WTC11 (cell line): Measurements from ENCODE around the gene PM20D2. TPM values are rescaled to one million over a fixed set of nuclear protein-coding genes. Genes with fewer than 3 reads are reported as not detected.

Source experiments
- ATAC-seq: fragments of 200-7000 bp; cut with Tn5 transposase; 2 replicates; pipeline ENCODE4 v1.10.0; 2021; ENCODE audit warnings: mild to moderate bottlenecking, moderate library complexity
- CTCF ChIA-PET: fragments of 300-600 bp; sonication (Branson Sonifier 250); formaldehyde crosslinking; loops from one replicate; lab custom pipeline; 2021; ENCODE audit warnings: antibody characterized with exemption; lab: Charles Lee
- POLR2A ChIA-PET: fragments of 350-600 bp; sonication (Branson Sonifier 250); formaldehyde crosslinking; loops from one replicate; lab custom pipeline; 2021; ENCODE audit warnings: antibody characterized with exemption; lab: Charles Lee
- DNase-seq: peaks from one replicate; pipeline ENCODE4 v3.0.0; 2021; ENCODE audit warnings: low spot score
- H3K27ac Mint-ChIP-seq: 2 replicates; pipeline ENCODE4 v1.8.0; 2021; ENCODE audit warnings: mixed read lengths
- H3K27me3 Mint-ChIP-seq: 2 replicates; pipeline ENCODE4 v1.8.0; 2021; ENCODE audit warnings: low read depth, mild to moderate bottlenecking, moderate library complexity, mixed read lengths
- H3K36me3 Mint-ChIP-seq: 2 replicates; pipeline ENCODE4 v1.8.0; 2021; ENCODE audit warnings: mixed read lengths
- H3K4me1 Mint-ChIP-seq: 2 replicates; pipeline ENCODE4 v1.8.0; 2022; ENCODE audit warnings: mixed read lengths
- H3K4me3 Mint-ChIP-seq: 2 replicates; pipeline ENCODE4 v1.8.0; 2021; ENCODE audit warnings: mild to moderate bottlenecking, moderate library complexity, mixed read lengths
- H3K9me3 Mint-ChIP-seq: 2 replicates; pipeline ENCODE4 v1.8.0; 2021; ENCODE audit warnings: mixed read lengths
- EMX1 ChIP-seq: fragments of 250-450 bp; sonication (Bioruptor Pico); IDR thresholded peaks from 2 replicates; pipeline ENCODE4 v1.8.0; 2021; ENCODE audit warnings: mild to moderate bottlenecking
- ESRRA ChIP-seq: sonication (generic); formaldehyde crosslinking; IDR thresholded peaks from 2 replicates; pipeline ENCODE4 v1.8.1; 2022; ENCODE audit warnings: mild to moderate bottlenecking, missing genetic modification reagents, borderline replicate concordance
- FOXP1 ChIP-seq: sonication (generic); formaldehyde crosslinking; IDR thresholded peaks from 2 replicates; pipeline ENCODE4 v1.8.0; 2022; ENCODE audit warnings: missing genetic modification reagents, mild to moderate bottlenecking, moderate library complexity, borderline replicate concordance
- GABPB1 ChIP-seq: sonication (generic); formaldehyde crosslinking; IDR thresholded peaks from 2 replicates; pipeline ENCODE4 v1.8.1; 2023; ENCODE audit warnings: mild to moderate bottlenecking, missing genetic modification reagents
- JAZF1 ChIP-seq: fragments of 250-450 bp; sonication (Bioruptor Pico); IDR thresholded peaks from 2 replicates; pipeline ENCODE4 v1.9.0; 2021; ENCODE audit warnings: moderate library complexity, mild to moderate bottlenecking, inconsistent platforms
- NFATC4 ChIP-seq: fragments of 250-450 bp; sonication (Bioruptor Pico); IDR thresholded peaks from 2 replicates; pipeline ENCODE4 v1.9.0; 2021; ENCODE audit warnings: mild to moderate bottlenecking
- NFYB ChIP-seq: sonication (generic); formaldehyde crosslinking; conservative IDR thresholded peaks from 2 replicates; pipeline ENCODE4 v1.8.0; 2022; ENCODE audit warnings: low read depth, missing genetic modification reagents
- OVOL2 ChIP-seq: fragments of 250-450 bp; sonication (Bioruptor Pico); IDR thresholded peaks from 2 replicates; pipeline ENCODE4 v1.9.0; 2021; ENCODE audit warnings: mild to moderate bottlenecking, borderline replicate concordance
- PRRX2 ChIP-seq: fragments of 250-450 bp; sonication (Bioruptor Pico); IDR thresholded peaks from 2 replicates; pipeline ENCODE4 v1.8.0; 2021; ENCODE audit warnings: mild to moderate bottlenecking
- SMAD3 ChIP-seq: sonication (generic); formaldehyde crosslinking; IDR thresholded peaks from 2 replicates; pipeline ENCODE4 v1.8.0; 2022; ENCODE audit warnings: missing genetic modification reagents, mild to moderate bottlenecking, borderline replicate concordance
- SP1 ChIP-seq: sonication (generic); formaldehyde crosslinking; conservative IDR thresholded peaks from 2 replicates; pipeline ENCODE4 v1.8.1; 2022; ENCODE audit warnings: missing genetic modification reagents
- TP53 ChIP-seq: sonication (generic); formaldehyde crosslinking; IDR thresholded peaks from 2 replicates; pipeline ENCODE4 v1.8.1; 2023; ENCODE audit warnings: mild to moderate bottlenecking, missing genetic modification reagents
- ZNF317 ChIP-seq: sonication (generic); formaldehyde crosslinking; IDR thresholded peaks from 2 replicates; pipeline ENCODE4 v1.8.1; 2023; ENCODE audit warnings: low read depth, mild to moderate bottlenecking, moderate library complexity, missing genetic modification reagents, borderline replicate concordance
- ZNF671 ChIP-seq: fragments of 250-450 bp; sonication (Bioruptor Pico); IDR thresholded peaks from 2 replicates; pipeline ENCODE4 v1.8.0; 2021; ENCODE audit warnings: mild to moderate bottlenecking
- total RNA-seq: library from RNA; stranded (reverse); gene quantifications from 3 replicates; pipeline ENCODE4 v1.2.3, GENCODE V29; 2021
- TF ChIP-seq, protein P1 (sequence below): sonication (generic); formaldehyde crosslinking; IDR thresholded peaks from 2 replicates; pipeline ENCODE4 v1.8.0; 2023; ENCODE audit warnings: missing genetic modification reagents, mild to moderate bottlenecking, borderline replicate concordance
- TF ChIP-seq, protein P2 (sequence below): fragments of 250-450 bp; sonication (Bioruptor Pico); IDR thresholded peaks from 2 replicates; pipeline ENCODE4 v2.1.2; 2022; ENCODE audit warnings: mild to moderate bottlenecking, moderate library complexity
- TF ChIP-seq, protein P3 (sequence below): sonication (generic); formaldehyde crosslinking; IDR thresholded peaks from 2 replicates; pipeline ENCODE4 v1.8.1; 2022; ENCODE audit warnings: low read depth, missing genetic modification reagents, borderline replicate concordance
- TF ChIP-seq, protein P4 (sequence below): sonication (generic); formaldehyde crosslinking; IDR thresholded peaks from 2 replicates; pipeline ENCODE4 v1.8.0; 2022; ENCODE audit warnings: missing genetic modification reagents
- TF ChIP-seq, protein P5 (sequence below): sonication (generic); formaldehyde crosslinking; IDR thresholded peaks from 2 replicates; pipeline ENCODE4 v1.8.0; 2023; ENCODE audit warnings: mild to moderate bottlenecking, missing genetic modification reagents
- TF ChIP-seq, protein P6 (sequence below): fragments of 250-450 bp; sonication (Bioruptor Pico); IDR thresholded peaks from 2 replicates; pipeline ENCODE4 v1.9.0; 2021; ENCODE audit warnings: mild to moderate bottlenecking

The PM20D2 gene
- total RNA-seq, 1 experiment from 2014 or later: 4.9 TPM

DNA sequence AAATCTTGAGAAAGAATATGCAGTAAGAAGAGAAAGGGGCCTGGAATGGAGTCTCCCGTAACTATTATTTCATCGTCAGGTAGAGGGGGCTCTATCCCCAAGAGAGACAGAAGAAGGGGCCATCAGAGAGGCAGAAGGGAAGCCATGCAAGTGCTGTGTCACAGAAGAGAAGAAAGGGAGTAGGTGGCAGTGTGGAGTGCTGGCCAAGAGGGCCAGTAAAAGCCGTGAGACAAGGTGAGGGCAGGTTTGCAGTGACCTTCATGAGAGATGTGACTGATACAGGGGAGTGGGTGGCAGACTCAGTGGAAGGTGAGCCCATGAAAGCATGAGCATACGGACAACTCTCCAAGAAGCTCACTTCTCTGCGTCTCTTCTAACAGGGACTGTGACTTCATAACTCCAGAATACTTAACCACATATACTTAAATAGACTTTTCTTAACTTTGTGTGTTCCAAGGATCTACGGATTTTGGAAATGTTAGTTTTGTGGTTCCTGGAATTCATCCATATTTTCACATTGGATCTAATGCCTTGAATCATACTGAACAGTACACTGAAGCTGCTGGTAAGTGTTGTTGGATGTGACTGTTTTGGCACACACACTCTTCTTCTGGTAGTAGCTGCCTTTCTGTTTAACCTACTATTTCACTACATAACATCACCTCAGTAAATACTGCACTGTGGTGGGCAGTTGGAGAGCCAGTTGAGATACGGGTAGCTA lies 15.6 kb downstream of the PM20D2 start:
- H3K27ac Mint-ChIP-seq: 0 out of 2 replicates have a peak overlapping the region, but pooled peaks have one; percentile 20

DNA sequence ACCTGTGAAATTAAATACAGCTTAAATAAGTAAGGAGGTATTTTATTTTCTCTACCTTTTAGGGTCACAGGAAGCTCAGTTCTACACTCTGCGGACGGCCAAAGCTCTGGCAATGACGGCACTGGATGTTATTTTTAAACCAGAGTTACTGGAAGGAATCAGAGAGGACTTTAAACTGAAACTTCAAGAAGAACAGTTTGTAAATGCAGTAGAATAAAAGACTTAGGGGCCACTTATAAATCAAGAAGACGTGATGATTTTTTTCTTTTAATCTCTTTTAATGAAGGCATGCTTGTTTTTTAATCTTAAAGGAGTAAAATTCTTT lies 16.2 kb downstream of the PM20D2 start:
- ChIA-PET CTCF (interaction anchor here (1.0 to 1.8 kb wide), 6 partner anchors 8 to 210 kb away, joined by 3 to 11 read pairs (median 5); no protein-coding TSS in a partner anchor), POLR2A (interaction anchor here (0.9 kb wide), 1 partner anchor 82 kb away, joined by 4 read pairs; the partner anchor contains the start of gene PNRC1)
- DNase-seq: no peak
- H3K27me3 Mint-ChIP-seq: no peaks in the 10 kb centered on the region
- peaks cover 4% of the 10 kb centered on the region for H3K4me1 Mint-ChIP-seq
- no peaks in the 10 kb centered on the region for H3K36me3 Mint-ChIP-seq
- H3K9me3 Mint-ChIP-seq: no peaks in the 10 kb centered on the region
- H3K4me3 Mint-ChIP-seq: no peak overlapping the region
- ATAC-seq: no peak
- no peak overlapping the region for H3K27ac Mint-ChIP-seq
- TF ChIP-seq, protein P1, sequence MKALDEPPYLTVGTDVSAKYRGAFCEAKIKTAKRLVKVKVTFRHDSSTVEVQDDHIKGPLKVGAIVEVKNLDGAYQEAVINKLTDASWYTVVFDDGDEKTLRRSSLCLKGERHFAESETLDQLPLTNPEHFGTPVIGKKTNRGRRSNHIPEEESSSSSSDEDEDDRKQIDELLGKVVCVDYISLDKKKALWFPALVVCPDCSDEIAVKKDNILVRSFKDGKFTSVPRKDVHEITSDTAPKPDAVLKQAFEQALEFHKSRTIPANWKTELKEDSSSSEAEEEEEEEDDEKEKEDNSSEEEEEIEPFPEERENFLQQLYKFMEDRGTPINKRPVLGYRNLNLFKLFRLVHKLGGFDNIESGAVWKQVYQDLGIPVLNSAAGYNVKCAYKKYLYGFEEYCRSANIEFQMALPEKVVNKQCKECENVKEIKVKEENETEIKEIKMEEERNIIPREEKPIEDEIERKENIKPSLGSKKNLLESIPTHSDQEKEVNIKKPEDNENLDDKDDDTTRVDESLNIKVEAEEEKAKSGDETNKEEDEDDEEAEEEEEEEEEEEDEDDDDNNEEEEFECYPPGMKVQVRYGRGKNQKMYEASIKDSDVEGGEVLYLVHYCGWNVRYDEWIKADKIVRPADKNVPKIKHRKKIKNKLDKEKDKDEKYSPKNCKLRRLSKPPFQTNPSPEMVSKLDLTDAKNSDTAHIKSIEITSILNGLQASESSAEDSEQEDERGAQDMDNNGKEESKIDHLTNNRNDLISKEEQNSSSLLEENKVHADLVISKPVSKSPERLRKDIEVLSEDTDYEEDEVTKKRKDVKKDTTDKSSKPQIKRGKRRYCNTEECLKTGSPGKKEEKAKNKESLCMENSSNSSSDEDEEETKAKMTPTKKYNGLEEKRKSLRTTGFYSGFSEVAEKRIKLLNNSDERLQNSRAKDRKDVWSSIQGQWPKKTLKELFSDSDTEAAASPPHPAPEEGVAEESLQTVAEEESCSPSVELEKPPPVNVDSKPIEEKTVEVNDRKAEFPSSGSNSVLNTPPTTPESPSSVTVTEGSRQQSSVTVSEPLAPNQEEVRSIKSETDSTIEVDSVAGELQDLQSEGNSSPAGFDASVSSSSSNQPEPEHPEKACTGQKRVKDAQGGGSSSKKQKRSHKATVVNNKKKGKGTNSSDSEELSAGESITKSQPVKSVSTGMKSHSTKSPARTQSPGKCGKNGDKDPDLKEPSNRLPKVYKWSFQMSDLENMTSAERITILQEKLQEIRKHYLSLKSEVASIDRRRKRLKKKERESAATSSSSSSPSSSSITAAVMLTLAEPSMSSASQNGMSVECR (CRISPR knock-in tag): no peak
- TF ChIP-seq, protein P2, sequence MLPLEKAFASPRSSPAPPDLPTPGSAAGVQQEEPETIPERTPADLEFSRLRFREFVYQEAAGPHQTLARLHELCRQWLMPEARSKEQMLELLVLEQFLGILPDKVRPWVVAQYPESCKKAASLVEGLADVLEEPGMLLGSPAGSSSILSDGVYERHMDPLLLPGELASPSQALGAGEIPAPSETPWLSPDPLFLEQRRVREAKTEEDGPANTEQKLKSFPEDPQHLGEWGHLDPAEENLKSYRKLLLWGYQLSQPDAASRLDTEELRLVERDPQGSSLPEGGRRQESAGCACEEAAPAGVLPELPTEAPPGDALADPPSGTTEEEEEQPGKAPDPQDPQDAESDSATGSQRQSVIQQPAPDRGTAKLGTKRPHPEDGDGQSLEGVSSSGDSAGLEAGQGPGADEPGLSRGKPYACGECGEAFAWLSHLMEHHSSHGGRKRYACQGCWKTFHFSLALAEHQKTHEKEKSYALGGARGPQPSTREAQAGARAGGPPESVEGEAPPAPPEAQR (CRISPR knock-in tag): no peak
- TF ChIP-seq ZNF671 (CRISPR knock-in tag) (no peak), FOXP1 (CRISPR knock-in tag) (no peak), NFATC4 (CRISPR knock-in tag) (no peak), ZNF317 (CRISPR knock-in tag) (no peak), TP53 (CRISPR knock-in tag) (no peak), JAZF1 (CRISPR knock-in tag) (no peak)
- TF ChIP-seq, protein P3, sequence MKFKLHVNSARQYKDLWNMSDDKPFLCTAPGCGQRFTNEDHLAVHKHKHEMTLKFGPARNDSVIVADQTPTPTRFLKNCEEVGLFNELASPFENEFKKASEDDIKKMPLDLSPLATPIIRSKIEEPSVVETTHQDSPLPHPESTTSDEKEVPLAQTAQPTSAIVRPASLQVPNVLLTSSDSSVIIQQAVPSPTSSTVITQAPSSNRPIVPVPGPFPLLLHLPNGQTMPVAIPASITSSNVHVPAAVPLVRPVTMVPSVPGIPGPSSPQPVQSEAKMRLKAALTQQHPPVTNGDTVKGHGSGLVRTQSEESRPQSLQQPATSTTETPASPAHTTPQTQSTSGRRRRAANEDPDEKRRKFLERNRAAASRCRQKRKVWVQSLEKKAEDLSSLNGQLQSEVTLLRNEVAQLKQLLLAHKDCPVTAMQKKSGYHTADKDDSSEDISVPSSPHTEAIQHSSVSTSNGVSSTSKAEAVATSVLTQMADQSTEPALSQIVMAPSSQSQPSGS: no peak

More for the DNA sequence above, 15.6 kb downstream of the PM20D2 start:
- DNase-seq: peak; percentile 30
- ChIA-PET CTCF (interaction anchor here (1.0 to 1.8 kb wide), 6 partner anchors 9 to 211 kb away, joined by 3 to 11 read pairs (median 5); no protein-coding TSS in a partner anchor), POLR2A (interaction anchor here (0.9 kb wide), 1 partner anchor 81 kb away, joined by 4 read pairs; the partner anchor contains the start of gene PNRC1)
- no peaks in the 10 kb centered on the region for H3K9me3 Mint-ChIP-seq
- H3K27me3 Mint-ChIP-seq: no peaks in the 10 kb centered on the region
- peak; percentile 100 for ATAC-seq
- H3K36me3 Mint-ChIP-seq: no peaks in the 10 kb centered on the region
- TF ChIP-seq, protein P4, sequence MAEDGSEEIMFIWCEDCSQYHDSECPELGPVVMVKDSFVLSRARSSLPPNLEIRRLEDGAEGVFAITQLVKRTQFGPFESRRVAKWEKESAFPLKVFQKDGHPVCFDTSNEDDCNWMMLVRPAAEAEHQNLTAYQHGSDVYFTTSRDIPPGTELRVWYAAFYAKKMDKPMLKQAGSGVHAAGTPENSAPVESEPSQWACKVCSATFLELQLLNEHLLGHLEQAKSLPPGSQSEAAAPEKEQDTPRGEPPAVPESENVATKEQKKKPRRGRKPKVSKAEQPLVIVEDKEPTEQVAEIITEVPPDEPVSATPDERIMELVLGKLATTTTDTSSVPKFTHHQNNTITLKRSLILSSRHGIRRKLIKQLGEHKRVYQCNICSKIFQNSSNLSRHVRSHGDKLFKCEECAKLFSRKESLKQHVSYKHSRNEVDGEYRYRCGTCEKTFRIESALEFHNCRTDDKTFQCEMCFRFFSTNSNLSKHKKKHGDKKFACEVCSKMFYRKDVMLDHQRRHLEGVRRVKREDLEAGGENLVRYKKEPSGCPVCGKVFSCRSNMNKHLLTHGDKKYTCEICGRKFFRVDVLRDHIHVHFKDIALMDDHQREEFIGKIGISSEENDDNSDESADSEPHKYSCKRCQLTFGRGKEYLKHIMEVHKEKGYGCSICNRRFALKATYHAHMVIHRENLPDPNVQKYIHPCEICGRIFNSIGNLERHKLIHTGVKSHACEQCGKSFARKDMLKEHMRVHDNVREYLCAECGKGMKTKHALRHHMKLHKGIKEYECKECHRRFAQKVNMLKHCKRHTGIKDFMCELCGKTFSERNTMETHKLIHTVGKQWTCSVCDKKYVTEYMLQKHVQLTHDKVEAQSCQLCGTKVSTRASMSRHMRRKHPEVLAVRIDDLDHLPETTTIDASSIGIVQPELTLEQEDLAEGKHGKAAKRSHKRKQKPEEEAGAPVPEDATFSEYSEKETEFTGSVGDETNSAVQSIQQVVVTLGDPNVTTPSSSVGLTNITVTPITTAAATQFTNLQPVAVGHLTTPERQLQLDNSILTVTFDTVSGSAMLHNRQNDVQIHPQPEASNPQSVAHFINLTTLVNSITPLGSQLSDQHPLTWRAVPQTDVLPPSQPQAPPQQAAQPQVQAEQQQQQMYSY: no peak
- TF ChIP-seq SP1 (CRISPR knock-in tag): no peak
- TF ChIP-seq NFYB (CRISPR knock-in tag): no peak
- TF ChIP-seq SMAD3 (CRISPR knock-in tag): no peak
- TF ChIP-seq PRRX2 (CRISPR knock-in tag): no peak
- TF ChIP-seq OVOL2 (CRISPR knock-in tag): no peak
- no peak for TF ChIP-seq EMX1 (CRISPR knock-in tag)
- TF ChIP-seq, protein P5, sequence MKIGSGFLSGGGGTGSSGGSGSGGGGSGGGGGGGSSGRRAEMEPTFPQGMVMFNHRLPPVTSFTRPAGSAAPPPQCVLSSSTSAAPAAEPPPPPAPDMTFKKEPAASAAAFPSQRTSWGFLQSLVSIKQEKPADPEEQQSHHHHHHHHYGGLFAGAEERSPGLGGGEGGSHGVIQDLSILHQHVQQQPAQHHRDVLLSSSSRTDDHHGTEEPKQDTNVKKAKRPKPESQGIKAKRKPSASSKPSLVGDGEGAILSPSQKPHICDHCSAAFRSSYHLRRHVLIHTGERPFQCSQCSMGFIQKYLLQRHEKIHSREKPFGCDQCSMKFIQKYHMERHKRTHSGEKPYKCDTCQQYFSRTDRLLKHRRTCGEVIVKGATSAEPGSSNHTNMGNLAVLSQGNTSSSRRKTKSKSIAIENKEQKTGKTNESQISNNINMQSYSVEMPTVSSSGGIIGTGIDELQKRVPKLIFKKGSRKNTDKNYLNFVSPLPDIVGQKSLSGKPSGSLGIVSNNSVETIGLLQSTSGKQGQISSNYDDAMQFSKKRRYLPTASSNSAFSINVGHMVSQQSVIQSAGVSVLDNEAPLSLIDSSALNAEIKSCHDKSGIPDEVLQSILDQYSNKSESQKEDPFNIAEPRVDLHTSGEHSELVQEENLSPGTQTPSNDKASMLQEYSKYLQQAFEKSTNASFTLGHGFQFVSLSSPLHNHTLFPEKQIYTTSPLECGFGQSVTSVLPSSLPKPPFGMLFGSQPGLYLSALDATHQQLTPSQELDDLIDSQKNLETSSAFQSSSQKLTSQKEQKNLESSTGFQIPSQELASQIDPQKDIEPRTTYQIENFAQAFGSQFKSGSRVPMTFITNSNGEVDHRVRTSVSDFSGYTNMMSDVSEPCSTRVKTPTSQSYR (CRISPR knock-in tag): no peak
- TF ChIP-seq GABPB1 (CRISPR knock-in tag): no peak
- no peak for TF ChIP-seq ESRRA (CRISPR knock-in tag)
- TF ChIP-seq, protein P6, sequence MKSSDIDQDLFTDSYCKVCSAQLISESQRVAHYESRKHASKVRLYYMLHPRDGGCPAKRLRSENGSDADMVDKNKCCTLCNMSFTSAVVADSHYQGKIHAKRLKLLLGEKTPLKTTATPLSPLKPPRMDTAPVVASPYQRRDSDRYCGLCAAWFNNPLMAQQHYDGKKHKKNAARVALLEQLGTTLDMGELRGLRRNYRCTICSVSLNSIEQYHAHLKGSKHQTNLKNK (CRISPR knock-in tag): no peak
- H3K4me1 Mint-ChIP-seq: peaks cover 4% of the 10 kb centered on the region
- H3K4me3 Mint-ChIP-seq: no peak overlapping the region
